MG63 (cell line): ENCODE measurements around the gene SORBS1. TPM values are rescaled to one million over a fixed set of nuclear protein-coding genes. Genes with fewer than 3 reads are reported as not detected.

ENCODE experiments used
- DNase-seq: peaks from one replicate; pipeline ENCODE4 v3.0.0-alpha.2; 2020
- H3K27me3 ChIP-seq: fragments of 250-450 bp; sonication (Bioruptor Pico); 2 replicates; pipeline ENCODE4 v1.5.1; 2020; ENCODE audit warnings: mild to moderate bottlenecking, moderate library complexity
- H3K36me3 ChIP-seq: fragments of 250-450 bp; sonication (Bioruptor Pico); 2 replicates; pipeline ENCODE4 v1.5.1; 2020; ENCODE audit warnings: mild to moderate bottlenecking, moderate library complexity
- H3K4me3 ChIP-seq: fragments of 250-450 bp; sonication (Bioruptor Pico); 2 replicates; pipeline ENCODE4 v1.5.1; 2020; ENCODE audit warnings: mild to moderate bottlenecking, moderate library complexity
- H3K9me3 ChIP-seq: fragments of 250-450 bp; sonication (Bioruptor Pico); 2 replicates; pipeline ENCODE4 v1.5.1; 2020; ENCODE audit warnings: mild to moderate bottlenecking, moderate library complexity
- total RNA-seq: library from RNA; depleted of rRNA; stranded (reverse); fragments of >200 nt; shearing (Covaris generic); gene quantifications from 2 replicates; pipeline ENCODE4 v1.2.3, GENCODE V29; 2014; ENCODE audit warnings: low replicate concordance

Gene SORBS1
- total RNA-seq, 1 experiment from 2014 or later = 0.03 TPM

GRCh38 chr10:95496246-95496911 is 64.8 kb downstream of the SORBS1 start:
- no peak for DNase-seq
- no peak overlapping the region for H3K4me3 ChIP-seq
- no peaks in the 10 kb centered on the region for H3K9me3 ChIP-seq
- no peaks in the 10 kb centered on the region for H3K36me3 ChIP-seq
- H3K27me3 ChIP-seq = no peaks in the 10 kb centered on the region

- Histone ChIP-seq H3K27me3 (no peaks in the 10 kb centered on the region), H3K36me3 (no peaks in the 10 kb centered on the region), H3K9me3 (no peaks in the 10 kb centered on the region), H3K4me3 (no peak overlapping the region)
- no peak for DNase-seq
Observed at GRCh38 chr10:95493862-95494261, 67.3 kb downstream of the SORBS1 start.

GRCh38 chr10:95487994-95488393 is 73.2 kb downstream of the SORBS1 start:
- Histone ChIP-seq H3K27me3 (no peaks in the 10 kb centered on the region), H3K4me3 (no peak overlapping the region), H3K9me3 (no peaks in the 10 kb centered on the region), H3K36me3 (no peaks in the 10 kb centered on the region)
- no peak for DNase-seq

GRCh38 chr10:95485056-95485844 is 75.9 kb downstream of the SORBS1 start:
- Histone ChIP-seq H3K9me3 (no peaks in the 10 kb centered on the region), H3K4me3 (no peak overlapping the region), H3K27me3 (no peaks in the 10 kb centered on the region), H3K36me3 (no peaks in the 10 kb centered on the region)
- no peak for DNase-seq

GRCh38 chr10:95482501-95483233 is 78.5 kb downstream of the SORBS1 start:
- H3K27me3 ChIP-seq = no peaks in the 10 kb centered on the region
- DNase-seq = no peak
- no peak overlapping the region for H3K4me3 ChIP-seq
- no peaks in the 10 kb centered on the region for H3K9me3 ChIP-seq
- H3K36me3 ChIP-seq = no peaks in the 10 kb centered on the region

- no peak for DNase-seq
- H3K27me3 ChIP-seq = 0 out of 2 replicates have a peak, but pooled peaks cover 2% of the 10 kb centered on the region
- H3K4me3 ChIP-seq = no peak overlapping the region
- H3K36me3 ChIP-seq = no peaks in the 10 kb centered on the region
- no peaks in the 10 kb centered on the region for H3K9me3 ChIP-seq
Observed at GRCh38 chr10:95480901-95481491, 80.2 kb downstream of the SORBS1 start.

- Histone ChIP-seq H3K27me3 (0 out of 2 replicates have a peak, but pooled peaks cover 2% of the 10 kb centered on the region), H3K36me3 (no peaks in the 10 kb centered on the region), H3K4me3 (no peak overlapping the region), H3K9me3 (no peaks in the 10 kb centered on the region)
- no peak for DNase-seq
Observed at GRCh38 chr10:95480102-95480900, 80.9 kb downstream of the SORBS1 start.

- H3K36me3 ChIP-seq = no peaks in the 10 kb centered on the region
- no peaks in the 10 kb centered on the region for H3K9me3 ChIP-seq
- no peak for DNase-seq
- H3K27me3 ChIP-seq = 0 out of 2 replicates have a peak, but pooled peaks cover 2% of the 10 kb centered on the region
- no peak overlapping the region for H3K4me3 ChIP-seq
Observed at GRCh38 chr10:95478935-95479334, 82.2 kb downstream of the SORBS1 start.

- no peaks in the 10 kb centered on the region for H3K9me3 ChIP-seq
- 0 out of 2 replicates have a peak, but pooled peaks cover 2% of the 10 kb centered on the region for H3K27me3 ChIP-seq
- no peaks in the 10 kb centered on the region for H3K36me3 ChIP-seq
- DNase-seq = no peak
- H3K4me3 ChIP-seq = no peak overlapping the region
Observed at GRCh38 chr10:95478185-95478584, 83.0 kb downstream of the SORBS1 start.

GRCh38 chr10:95477175-95477520 is 84.0 kb downstream of the SORBS1 start:
- no peaks in the 10 kb centered on the region for H3K36me3 ChIP-seq
- H3K9me3 ChIP-seq = no peaks in the 10 kb centered on the region
- H3K27me3 ChIP-seq = 0 out of 2 replicates have a peak, but pooled peaks cover 2% of the 10 kb centered on the region
- no peak for DNase-seq
- no peak overlapping the region for H3K4me3 ChIP-seq

- no peaks in the 10 kb centered on the region for H3K36me3 ChIP-seq
- no peak overlapping the region for H3K4me3 ChIP-seq
- H3K27me3 ChIP-seq = 0 out of 2 replicates have a peak, but pooled peaks cover 2% of the 10 kb centered on the region
- H3K9me3 ChIP-seq = no peaks in the 10 kb centered on the region
- DNase-seq = no peak
Observed at GRCh38 chr10:95476469-95477174, 84.5 kb downstream of the SORBS1 start.

GRCh38 chr10:95475827-95476468 is 85.2 kb downstream of the SORBS1 start:
- H3K4me3 ChIP-seq = no peak overlapping the region
- H3K36me3 ChIP-seq = no peaks in the 10 kb centered on the region
- no peaks in the 10 kb centered on the region for H3K9me3 ChIP-seq
- DNase-seq = no peak
- H3K27me3 ChIP-seq = 0 out of 2 replicates have a peak, but pooled peaks cover 2% of the 10 kb centered on the region

- Histone ChIP-seq H3K36me3 (no peaks in the 10 kb centered on the region), H3K4me3 (no peak overlapping the region), H3K27me3 (0 out of 2 replicates have a peak, but pooled peaks cover 2% of the 10 kb centered on the region), H3K9me3 (no peaks in the 10 kb centered on the region)
- DNase-seq = no peak
Observed at GRCh38 chr10:95475003-95475383, 86.2 kb downstream of the SORBS1 start.

- Histone ChIP-seq H3K27me3 (0 out of 2 replicates have a peak, but pooled peaks cover 2% of the 10 kb centered on the region), H3K9me3 (no peaks in the 10 kb centered on the region), H3K4me3 (no peak overlapping the region), H3K36me3 (no peaks in the 10 kb centered on the region)
- DNase-seq = no peak
Observed at GRCh38 chr10:95474228-95475002, 86.8 kb downstream of the SORBS1 start.
